Gastrocnemius medialis (tissue), 4 donors: Measurements from ENCODE around the gene LACRT.

Source experiments
- CTCF ChIP-seq, 5 experiments: fragments of 450-650 bp in 3 of 5; fragments of 200-600 bp in 2 of 5; sonication (generic) in 2 of 5; IDR thresholded peaks in 4 of 5; conservative IDR thresholded peaks in 1 of 5; 1 replicate in 4 of 5; 2 replicates in 1 of 5; pipeline ENCODE4 v1.5.1; 2016 to 2019; ENCODE audit warnings: antibody characterized with exemption in 5 of 5, mild to moderate bottlenecking in 3 of 5, moderate library complexity in 3 of 5
- POLR2A ChIP-seq, 2 donors: fragments of 450-650 bp; IDR thresholded peaks; one replicate each; pipeline ENCODE4 v1.6.1; 2017; ENCODE audit warnings: antibody characterized with exemption in 2 of 2, mild to moderate bottlenecking in 2 of 2, moderate library complexity in 2 of 2

- TF ChIP-seq POLR2A (IDR thresholded peaks at IDR 0.05) = no peak
- no peak for TF ChIP-seq CTCF (IDR thresholded peaks at IDR 0.05 in 4 of 5, conservative IDR thresholded peaks at IDR 0.05 in 1 of 5)
These were observed 3.1 kb downstream of the LACRT start for GRCh38 chr12:54631551-54631950.
